HG03175 (cell line): Measurements from ENCODE around the gene MAP6.
"Not testable (repeated sequence)": the region's sequence is repeated elsewhere in the genome, so short reads cannot be mapped to it uniquely, and the experiment has no call there.

Experiments
- ATAC-seq: cut with Tn5 transposase; IDR thresholded peaks from one replicate; pipeline ENCODE4 v1.9.1; 2021; ENCODE audit warnings: mild to moderate bottlenecking, moderate library complexity; ENCODE audit not compliant: unreplicated experiment

MAP6 gene

GRCh38 chr11:75668451-75669297 lies at the start of gene MAP6:
Gene MAP6 (minus strand): TSS chr11:75669038. CDS start chr11:75668369, 669 bp downstream.
- no peak for ATAC-seq

- no peak for ATAC-seq
Measured at GRCh38 chr11:75717608-75718418, 49.0 kb upstream of the MAP6 start, which contains the start of gene MOGAT2. Gene MOGAT2 (plus strand): TSS chr11:75717838. CDS start chr11:75717889, 51 bp downstream.

GRCh38 chr11:75716659-75717058 lies 47.8 kb upstream of the MAP6 start:
- ATAC-seq, result no peak

- no peak for ATAC-seq
Measured at GRCh38 chr11:75715688-75716087, 46.9 kb upstream of the MAP6 start.

GRCh38 chr11:75714211-75714610 lies 45.4 kb upstream of the MAP6 start:
- no peak for ATAC-seq

GRCh38 chr11:75706260-75706729 lies 37.5 kb upstream of the MAP6 start:
- ATAC-seq, result peak; percentile 62

GRCh38 chr11:75705541-75705940 lies 36.7 kb upstream of the MAP6 start:
- ATAC-seq, result no peak

GRCh38 chr11:75703695-75704237 lies 34.9 kb upstream of the MAP6 start:
- no peak for ATAC-seq

- no peak for ATAC-seq
Measured at GRCh38 chr11:75700940-75701339, 32.1 kb upstream of the MAP6 start.

GRCh38 chr11:75697906-75698581 lies 29.2 kb upstream of the MAP6 start:
- ATAC-seq, result no peak

- ATAC-seq, result no peak
Measured at GRCh38 chr11:75691804-75692203, 23.0 kb upstream of the MAP6 start.

- peak; percentile 76 for ATAC-seq
Measured at GRCh38 chr11:75689863-75690609, 21.2 kb upstream of the MAP6 start.

GRCh38 chr11:75683856-75684255 lies 15.0 kb upstream of the MAP6 start:
- not testable (repeated sequence) for ATAC-seq

- no peak for ATAC-seq
Measured at GRCh38 chr11:75679566-75679965, 10.7 kb upstream of the MAP6 start.

GRCh38 chr11:75678620-75679259 lies 9.9 kb upstream of the MAP6 start:
- ATAC-seq, result no peak

GRCh38 chr11:75677909-75678308 lies 9.1 kb upstream of the MAP6 start:
- no peak for ATAC-seq

GRCh38 chr11:75677275-75677674 lies 8.4 kb upstream of the MAP6 start:
- no peak for ATAC-seq

- ATAC-seq, result no peak
Measured at GRCh38 chr11:75673977-75674582, 5.2 kb upstream of the MAP6 start.

GRCh38 chr11:75667831-75668450 lies 897 bp downstream of the MAP6 start:
- ATAC-seq, result no peak
